ENCODE data around the gene GAB1. TPM values are rescaled to one million over a fixed set of nuclear protein-coding genes. Genes with fewer than 3 reads are reported as not detected.

GAB1 gene
- total RNA-seq, 1 experiment from 2014 or later, result 15.3 TPM

DNA sequence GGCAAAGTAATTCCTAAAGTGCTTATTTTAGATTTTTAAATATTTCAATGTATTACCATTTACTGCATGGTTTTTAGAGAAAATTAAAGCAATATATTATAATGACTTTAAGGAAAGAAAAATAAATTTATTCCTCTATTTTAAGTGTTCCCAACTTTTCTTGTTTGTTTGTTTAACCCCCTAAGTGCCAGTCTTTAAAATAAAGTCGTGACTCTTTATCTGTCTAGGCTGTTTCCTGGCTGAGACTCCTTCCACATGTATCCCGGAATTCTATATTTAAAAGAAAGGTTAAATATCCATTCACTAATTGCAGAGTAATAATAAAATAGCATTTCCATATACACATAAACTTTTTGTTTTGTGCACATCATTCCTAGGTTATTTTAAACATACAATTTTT, 71.2 kb downstream of the GAB1 start:
- no peak overlapping the region for H4K91ac ChIP-seq (ENCODE audit: insufficient read length, low read depth, low read length)
- no peaks in the 10 kb centered on the region for H3K36me3 Mint-ChIP-seq (ENCODE audit: insufficient read depth in 1 of 3, low read depth in 3 of 3)
- no peak for TF ChIP-seq CTCF (conservative IDR thresholded peaks at IDR 0.05)
- H3K27ac ChIP-seq (ENCODE audit: insufficient read length, low read depth, low read length), result no peak overlapping the region
- H2AK5ac ChIP-seq (ENCODE audit: insufficient read length, low read length), result no peak overlapping the region
- H3K27me3 Mint-ChIP-seq (ENCODE audit: low read depth), result no peaks in the 10 kb centered on the region
- H3K4me2 ChIP-seq (ENCODE audit: insufficient read depth, insufficient read length, low read length), result no peak overlapping the region
- H3K4me1 ChIP-seq (ENCODE audit: insufficient read depth, low read length), result no peaks in the 10 kb centered on the region
- no peaks in the 10 kb centered on the region for H4K20me1 ChIP-seq (ENCODE audit: control insufficient read depth, insufficient read depth, insufficient read length)
- no peak overlapping the region for H2AFZ ChIP-seq (ENCODE audit: low read length)
- no peak overlapping the region for H3K4ac ChIP-seq (ENCODE audit: low read depth, low read length)
- H4K8ac ChIP-seq (replicated peaks; ENCODE audit: insufficient read length, low read depth, low read length), result no peak overlapping the region
- no peak overlapping the region for H4K5ac ChIP-seq (ENCODE audit: insufficient read length, low read depth, low read length)
- H3T11ph ChIP-seq (ENCODE audit: low read length), result no peak overlapping the region
- H3K9me3 Mint-ChIP-seq, result no peaks in the 10 kb centered on the region
- H3K18ac ChIP-seq (ENCODE audit: insufficient read length, low read depth, low read length), result no peak overlapping the region
- no peak overlapping the region for H3K9ac ChIP-seq (ENCODE audit: extremely low read depth, insufficient read length, low read length)
- no peak overlapping the region for H2BK12ac ChIP-seq (ENCODE audit: insufficient read length, low read depth, low read length)
- WGBS (ENCODE audit: extremely low coverage, insufficient read length, low lambda C conversion rate), result no CpG with 5 or more reads among the region's 2 CpGs
- H3K27me3 ChIP-seq (ENCODE audit: insufficient read depth, low read length), result no peaks in the 10 kb centered on the region
- H3K27ac Mint-ChIP-seq, result no peak overlapping the region
- H3K79me2 ChIP-seq (ENCODE audit: insufficient read depth, low read length), result no peaks in the 10 kb centered on the region
- H3K4me3 Mint-ChIP-seq, result no peak overlapping the region
- no peak overlapping the region for H3K23ac ChIP-seq (ENCODE audit: insufficient read length, low read depth, low read length)
- no peak overlapping the region for H3K56ac ChIP-seq (ENCODE audit: insufficient read length, low read depth, low read length)
- DNase-seq, result no peak
- peaks cover 3% of the 10 kb centered on the region for H3K79me1 ChIP-seq (ENCODE audit: insufficient read depth, low read depth, low read length, poor library complexity, severe bottlenecking)
- no peaks in the 10 kb centered on the region for H3K23me2 ChIP-seq (ENCODE audit: insufficient read length, low read depth, low read length, poor library complexity, severe bottlenecking)
- no peak overlapping the region for H2BK5ac ChIP-seq (ENCODE audit: insufficient read length, low read length)
- peaks cover 4 to 13% of the 10 kb centered on the region in 2 experiments; a peak in 3 of 4 replicates for H3K4me1 Mint-ChIP-seq
- H3K14ac ChIP-seq (ENCODE audit: insufficient read depth, low read length), result no peak overlapping the region
- no peak overlapping the region for H2BK20ac ChIP-seq (ENCODE audit: low read depth, low read length, poor library complexity, severe bottlenecking)
- H3K9me3 ChIP-seq (ENCODE audit: control insufficient read depth, low read depth, low read length), result no peaks in the 10 kb centered on the region
- no peak overlapping the region for H2BK120ac ChIP-seq (ENCODE audit: low read depth, low read length, poor library complexity, severe bottlenecking)
- H2BK15ac ChIP-seq (ENCODE audit: low read depth, low read length), result no peak overlapping the region
